IMR-90 (cell line): ENCODE results near the gene HRNR. TPM values are rescaled to one million over a fixed set of nuclear protein-coding genes. Genes with fewer than 3 reads are reported as not detected.

Experiments used
- ATAC-seq: fragments of 200-7000 bp; cut with Tn5 transposase; 2 replicates; pipeline ENCODE4 v1.9.1; 2020; ENCODE audit warnings: low read depth, mild to moderate bottlenecking, moderate library complexity
- BruUV-seq: library from RNA; stranded (reverse); fragments of 400-500 nt; replicated peaks from 2 replicates; lab custom pipeline; 2021; lab: Mats Ljungman, UMichigan
- CTCF ChIA-PET: fragments of 300-600 bp; formaldehyde crosslinking; extraction: SDS; loops from one replicate; lab custom pipeline; 2021; ENCODE audit warnings: antibody characterized with exemption; lab: Yijun Ruan, JAX
- POLR2A ChIA-PET: fragments of 300-600 bp; sonication (Branson Sonifier 250); formaldehyde crosslinking; loops from one replicate; lab custom pipeline; 2022; ENCODE audit warnings: antibody characterized with exemption; ENCODE audit not compliant: unreplicated experiment; lab: Charles Lee
- DNase-seq: peaks from one replicate; pipeline ENCODE4 v3.0.0; 2013
- H2AFZ ChIP-seq: replicated peaks from 2 replicates; pipeline ENCODE3; 2013; ENCODE audit warnings: low read length, mild to moderate bottlenecking; ENCODE audit not compliant: poor library complexity
- H2AK5ac ChIP-seq: 2 replicates; pipeline ENCODE4 v1.6.1; 2013; ENCODE audit warnings: low read depth, low read length, inconsistent platforms
- H2AK9ac ChIP-seq: replicated peaks from 2 replicates; pipeline ENCODE3; 2013; ENCODE audit warnings: mild to moderate bottlenecking, low read depth, low read length, moderate library complexity; ENCODE audit not compliant: poor library complexity
- H2BK120ac ChIP-seq: 2 replicates; pipeline ENCODE4 v1.6.1; 2013; ENCODE audit warnings: low read depth, low read length, inconsistent platforms
- H2BK15ac ChIP-seq: 3 replicates; pipeline ENCODE4 v1.6.1; 2013; ENCODE audit warnings: low read depth, low read length, inconsistent platforms
- H2BK20ac ChIP-seq: 2 replicates; pipeline ENCODE4 v1.6.1; 2013; ENCODE audit warnings: low read depth, mild to moderate bottlenecking, inconsistent platforms, low read length, moderate library complexity
- H2BK5ac ChIP-seq: 2 replicates; pipeline ENCODE4 v1.6.1; 2013; ENCODE audit warnings: mild to moderate bottlenecking, low read depth, low read length, inconsistent platforms; ENCODE audit not compliant: poor library complexity, severe bottlenecking
- H3K14ac ChIP-seq: replicated peaks from 2 replicates; pipeline ENCODE4 v1.6.1; 2013; ENCODE audit warnings: low read depth, low read length, inconsistent platforms
- H3K18ac ChIP-seq: 2 replicates; pipeline ENCODE4 v1.6.1; 2013; ENCODE audit warnings: low read depth, low read length, control low read depth
- H3K23ac ChIP-seq: 2 replicates; pipeline ENCODE4 v1.6.1; 2013; ENCODE audit warnings: low read depth, low read length, inconsistent platforms
- H3K27ac ChIP-seq: 2 replicates; pipeline ENCODE4 v1.5.1; 2013; ENCODE audit warnings: mild to moderate bottlenecking, control low read depth, low read length; ENCODE audit not compliant: insufficient read depth
- H3K27me3 ChIP-seq: 2 replicates; pipeline ENCODE4 v1.6.1; 2013; ENCODE audit warnings: low read length; ENCODE audit not compliant: control insufficient read depth, insufficient read depth
- H3K36me3 ChIP-seq: 2 replicates; pipeline ENCODE4 v1.6.1; 2013; ENCODE audit warnings: low read length, mixed read lengths; ENCODE audit not compliant: control insufficient read depth, insufficient read depth
- H3K4ac ChIP-seq: 2 replicates; pipeline ENCODE4 v1.6.1; 2013; ENCODE audit warnings: low read depth, low read length, inconsistent platforms
- H3K4me1 ChIP-seq: 2 replicates; pipeline ENCODE4 v1.6.1; 2013; ENCODE audit warnings: low read length, mixed read lengths; ENCODE audit not compliant: control insufficient read depth, insufficient read depth
- H3K4me2 ChIP-seq: 2 replicates; pipeline ENCODE4 v1.6.1; 2013; ENCODE audit warnings: low read depth, mild to moderate bottlenecking, control low read depth, low read length, moderate library complexity
- H3K4me3 ChIP-seq: 2 replicates; pipeline ENCODE4 v1.5.1; 2013; ENCODE audit warnings: low read depth, mild to moderate bottlenecking, control low read depth, low read length, moderate library complexity; ENCODE audit not compliant: insufficient read depth
- H3K56ac ChIP-seq: 2 replicates; pipeline ENCODE4 v1.6.1; 2013; ENCODE audit warnings: low read length, inconsistent platforms; ENCODE audit not compliant: insufficient read depth; ENCODE audit errors: extremely low read depth
- H3K79me1 ChIP-seq, 2 experiments: 2 replicates each; pipeline ENCODE4 v1.6.1; 2013; ENCODE audit warnings: low read length in 2 of 2, inconsistent platforms in 1 of 2, low read depth in 1 of 2
- H3K9ac ChIP-seq: 2 replicates; pipeline ENCODE4 v1.6.1; 2013; ENCODE audit warnings: low read depth, low read length, control low read depth
- H3K9me1 ChIP-seq: 2 replicates; pipeline ENCODE4 v1.6.1; 2013; ENCODE audit warnings: low read length, inconsistent platforms; ENCODE audit not compliant: insufficient read depth
- H3K9me3 ChIP-seq: 2 replicates; pipeline ENCODE4 v1.6.1; 2013; ENCODE audit warnings: low read length; ENCODE audit not compliant: control insufficient read depth, insufficient read depth
- H4K20me1 ChIP-seq: 2 replicates; pipeline ENCODE4 v1.6.1; 2013; ENCODE audit warnings: low read length, inconsistent platforms; ENCODE audit not compliant: insufficient read depth
- H4K5ac ChIP-seq: 2 replicates; pipeline ENCODE4 v1.6.1; 2013; ENCODE audit warnings: mild to moderate bottlenecking, low read depth, low read length, control low read depth
- H4K8ac ChIP-seq, 2 experiments: 2 replicates each; pipeline ENCODE4 v1.6.1; 2013; ENCODE audit warnings: low read depth in 2 of 2, low read length in 2 of 2, control low read depth in 1 of 2, inconsistent platforms in 1 of 2
- H4K91ac ChIP-seq: 2 replicates; pipeline ENCODE4 v1.6.1; 2013; ENCODE audit warnings: low read depth, low read length, inconsistent platforms; ENCODE audit not compliant: insufficient read depth
- BHLHE40 ChIP-seq: fragments of 150-350 bp; IDR thresholded peaks from 2 replicates; pipeline ENCODE4 v1.6.1; 2016; ENCODE audit warnings: mild to moderate bottlenecking, low read depth, low read length
- CEBPB ChIP-seq: IDR thresholded peaks from 2 replicates; pipeline ENCODE4 v1.6.1; 2012; ENCODE audit warnings: low read depth, low read length, improper control_type of control experiment
- CHD1 ChIP-seq: IDR thresholded peaks from 2 replicates; pipeline ENCODE4 v1.6.1; 2012; ENCODE audit warnings: low read depth, low read length, improper control_type of control experiment
- FOS ChIP-seq: fragments of 150-350 bp; IDR thresholded peaks from 2 replicates; pipeline ENCODE4 v1.6.1; 2016; ENCODE audit warnings: low read depth, low read length
- MAFK ChIP-seq: IDR thresholded peaks from 2 replicates; pipeline ENCODE4 v1.6.1; 2012; ENCODE audit warnings: low read depth, low read length, improper control_type of control experiment
- MAZ ChIP-seq: IDR thresholded peaks from 2 replicates; pipeline ENCODE4 v1.6.1; 2012; ENCODE audit warnings: low read depth, mild to moderate bottlenecking, low read length, improper control_type of control experiment, moderate library complexity, borderline replicate concordance
- MXI1 ChIP-seq: IDR thresholded peaks from 2 replicates; pipeline ENCODE4 v1.6.1; 2012; ENCODE audit warnings: low read depth, mild to moderate bottlenecking, low read length, moderate library complexity, borderline replicate concordance
- NFE2L2 ChIP-seq: fragments of 150-350 bp; IDR thresholded peaks from 2 replicates; pipeline ENCODE4 v1.6.1; 2016; ENCODE audit warnings: low read depth, mild to moderate bottlenecking, low read length
- POLR2A ChIP-seq: IDR thresholded peaks from 2 replicates; pipeline ENCODE4 v1.6.1; 2012; ENCODE audit warnings: mild to moderate bottlenecking, low read depth, low read length
- RAD21 ChIP-seq: IDR thresholded peaks from 2 replicates; pipeline ENCODE4 v1.6.1; 2012; ENCODE audit warnings: low read length, improper control_type of control experiment
- RCOR1 ChIP-seq: IDR thresholded peaks from 2 replicates; pipeline ENCODE4 v1.6.1; 2012; ENCODE audit warnings: mild to moderate bottlenecking, low read length, improper control_type of control experiment; ENCODE audit not compliant: insufficient replicate concordance
- RFX5 ChIP-seq: IDR thresholded peaks from 2 replicates; pipeline ENCODE4 v1.8.0; 2012; ENCODE audit warnings: low read depth, mild to moderate bottlenecking, low read length, moderate library complexity
- SMC3 ChIP-seq: fragments of 150-350 bp; IDR thresholded peaks from 2 replicates; pipeline ENCODE4 v1.6.1; 2016; ENCODE audit warnings: low read depth, mild to moderate bottlenecking, antibody characterized with exemption, low read length, moderate library complexity
- WGBS, 2 experiments: methylation state at CpG; one replicate each; pipeline versions ENCODE4 v1.1.5 to v1.1.7; 2013; ENCODE audit warnings: missing lambda C conversion rate in 2 of 2; ENCODE audit not compliant: insufficient read length in 1 of 2; ENCODE audit errors: extremely low coverage in 2 of 2; 5-methylcytosine and 5-hydroxymethylcytosine counted together
- dilution Hi-C: fragments of 300-500 bp; cut with HindIII; formaldehyde crosslinking; loops from one replicate; pipeline ENCODE4 v1.14.3; 2018; ENCODE audit warnings: low sequenced_read_pairs; ENCODE audit not compliant: unreplicated experiment
- in situ Hi-C: fragments of 300-500 bp; cut with MboI; formaldehyde crosslinking; loops from 3 replicates; pipeline ENCODE4 v1.14.3; 2019; ENCODE audit warnings: low sequenced_read_pairs, inconsistent platforms, mixed read lengths
- intact Hi-C: fragments of 100-400 bp; cut with micrococcal nuclease; formaldehyde crosslinking; loops from 2 replicates; pipeline ENCODE4 v1.10.0; 2022
- polyA plus RNA-seq, 3 experiments: library from polyadenylated mRNA; depleted of rRNA; stranded (reverse); fragments of >200 nt; gene quantifications; 2 replicates each; pipeline ENCODE4 v1.2.3, GENCODE V29; 2012; ENCODE audit warnings: low replicate concordance in 1 of 3
- total RNA-seq: library from RNA; depleted of rRNA; stranded (reverse); fragments of >200 nt; gene quantifications from 2 replicates; pipeline ENCODE4 v1.2.3, GENCODE V29; 2012
- TF ChIP-seq, protein P1 (sequence below): fragments of 150-350 bp; IDR thresholded peaks from 2 replicates; pipeline ENCODE4 v1.6.1; 2016; ENCODE audit warnings: low read depth, mild to moderate bottlenecking, low read length, moderate library complexity, borderline replicate concordance
- TF ChIP-seq, protein P2 (sequence below): fragments of 150-350 bp; IDR thresholded peaks from 2 replicates; pipeline ENCODE4 v1.6.1; 2017; ENCODE audit warnings: mild to moderate bottlenecking, antibody characterized with exemption, low read length, low read depth
- TF ChIP-seq, protein P3 (sequence below): conservative IDR thresholded peaks from 2 replicates; pipeline ENCODE4 v1.5.1; 2012; ENCODE audit warnings: mild to moderate bottlenecking, low read depth, low read length, improper control_type of control experiment

Gene HRNR
- total and polyA plus RNA-seq, 2 of the 4 experiments (the other 2 are of a cell fraction) = under 0.01 TPM; not detected in 1

DNA sequence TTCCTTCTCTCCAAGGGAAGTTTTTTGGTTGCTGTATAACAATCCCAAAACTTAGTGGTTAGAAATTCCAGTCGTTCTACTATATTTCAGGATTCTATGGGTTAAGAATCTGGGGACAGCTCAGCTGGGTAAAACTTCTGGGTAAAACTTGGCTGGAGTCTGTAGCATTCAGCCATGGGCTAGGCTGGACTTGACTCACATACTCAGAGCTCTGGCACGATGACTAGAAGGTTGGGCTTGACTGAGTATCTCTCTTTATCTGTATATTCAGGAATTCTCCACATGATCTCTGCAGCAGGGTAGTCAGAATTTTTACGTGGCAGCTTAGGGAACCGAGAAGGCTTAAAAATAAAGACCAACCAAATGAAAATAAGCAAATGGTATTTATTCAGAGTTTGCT lies 28.2 kb upstream of the HRNR start:
- Histone ChIP-seq H3K23ac (no peak overlapping the region), H4K20me1 (no peaks in the 10 kb centered on the region), H3K79me1 (no peaks in the 10 kb centered on the region), H3K9me1 (no peaks in the 10 kb centered on the region), H4K5ac (no peak overlapping the region), H2BK5ac (no peak overlapping the region), H3K27ac (no peak overlapping the region), H3K14ac (no peak overlapping the region), H3K36me3 (no peaks in the 10 kb centered on the region), H3K18ac (no peak overlapping the region), H2AK5ac (no peak overlapping the region), H3K4ac (no peak overlapping the region), H4K8ac (no peak overlapping the region), H3K9me3 (no peaks in the 10 kb centered on the region), H2BK15ac (no peak overlapping the region), H2BK20ac (no peak overlapping the region), H2AK9ac (no peak overlapping the region), H2BK120ac (no peak overlapping the region), H3K4me1 (no peaks in the 10 kb centered on the region), H3K9ac (no peak overlapping the region), H3K4me2 (no peak overlapping the region), H4K91ac (no peak overlapping the region), H3K56ac (no peak overlapping the region), H3K4me3 (no peak overlapping the region), H3K27me3 (no peaks in the 10 kb centered on the region), H2AFZ (no peak overlapping the region)
- ChIA-PET CTCF (no interaction called here), POLR2A (no interaction called here)
- WGBS, 2 experiments = no CpG with 5 or more reads among the region's 4 CpGs
- DNase-seq = no peak
- in situ Hi-C loops = no loop called here
- no peak for TF ChIP-seq NFE2L2
- TF ChIP-seq MAZ = no peak
- TF ChIP-seq POLR2A = no peak
- TF ChIP-seq, protein P1, sequence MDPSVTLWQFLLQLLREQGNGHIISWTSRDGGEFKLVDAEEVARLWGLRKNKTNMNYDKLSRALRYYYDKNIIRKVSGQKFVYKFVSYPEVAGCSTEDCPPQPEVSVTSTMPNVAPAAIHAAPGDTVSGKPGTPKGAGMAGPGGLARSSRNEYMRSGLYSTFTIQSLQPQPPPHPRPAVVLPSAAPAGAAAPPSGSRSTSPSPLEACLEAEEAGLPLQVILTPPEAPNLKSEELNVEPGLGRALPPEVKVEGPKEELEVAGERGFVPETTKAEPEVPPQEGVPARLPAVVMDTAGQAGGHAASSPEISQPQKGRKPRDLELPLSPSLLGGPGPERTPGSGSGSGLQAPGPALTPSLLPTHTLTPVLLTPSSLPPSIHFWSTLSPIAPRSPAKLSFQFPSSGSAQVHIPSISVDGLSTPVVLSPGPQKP = no peak
- no peak for TF ChIP-seq MXI1
- no peak for TF ChIP-seq RAD21
- no peak for TF ChIP-seq MAFK
- no peak for TF ChIP-seq RCOR1
- TF ChIP-seq CEBPB = no peak
- TF ChIP-seq CHD1 = no peak
- TF ChIP-seq, protein P2, sequence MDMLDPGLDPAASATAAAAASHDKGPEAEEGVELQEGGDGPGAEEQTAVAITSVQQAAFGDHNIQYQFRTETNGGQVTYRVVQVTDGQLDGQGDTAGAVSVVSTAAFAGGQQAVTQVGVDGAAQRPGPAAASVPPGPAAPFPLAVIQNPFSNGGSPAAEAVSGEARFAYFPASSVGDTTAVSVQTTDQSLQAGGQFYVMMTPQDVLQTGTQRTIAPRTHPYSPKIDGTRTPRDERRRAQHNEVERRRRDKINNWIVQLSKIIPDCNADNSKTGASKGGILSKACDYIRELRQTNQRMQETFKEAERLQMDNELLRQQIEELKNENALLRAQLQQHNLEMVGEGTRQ = no peak
- no peak for TF ChIP-seq SMC3
- no peak for TF ChIP-seq BHLHE40
- no peak for TF ChIP-seq FOS
- no peak for TF ChIP-seq RFX5
- TF ChIP-seq, protein P3, sequence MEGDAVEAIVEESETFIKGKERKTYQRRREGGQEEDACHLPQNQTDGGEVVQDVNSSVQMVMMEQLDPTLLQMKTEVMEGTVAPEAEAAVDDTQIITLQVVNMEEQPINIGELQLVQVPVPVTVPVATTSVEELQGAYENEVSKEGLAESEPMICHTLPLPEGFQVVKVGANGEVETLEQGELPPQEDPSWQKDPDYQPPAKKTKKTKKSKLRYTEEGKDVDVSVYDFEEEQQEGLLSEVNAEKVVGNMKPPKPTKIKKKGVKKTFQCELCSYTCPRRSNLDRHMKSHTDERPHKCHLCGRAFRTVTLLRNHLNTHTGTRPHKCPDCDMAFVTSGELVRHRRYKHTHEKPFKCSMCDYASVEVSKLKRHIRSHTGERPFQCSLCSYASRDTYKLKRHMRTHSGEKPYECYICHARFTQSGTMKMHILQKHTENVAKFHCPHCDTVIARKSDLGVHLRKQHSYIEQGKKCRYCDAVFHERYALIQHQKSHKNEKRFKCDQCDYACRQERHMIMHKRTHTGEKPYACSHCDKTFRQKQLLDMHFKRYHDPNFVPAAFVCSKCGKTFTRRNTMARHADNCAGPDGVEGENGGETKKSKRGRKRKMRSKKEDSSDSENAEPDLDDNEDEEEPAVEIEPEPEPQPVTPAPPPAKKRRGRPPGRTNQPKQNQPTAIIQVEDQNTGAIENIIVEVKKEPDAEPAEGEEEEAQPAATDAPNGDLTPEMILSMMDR = no peak
- no peak for ATAC-seq
- dilution Hi-C loops = no loop called here
- BruUV-seq = no TSS peak
- intact Hi-C loops = no loop called here
